A673 (cell line): ENCODE data around the gene ADAMTSL2. TPM values are rescaled to one million over a fixed set of nuclear protein-coding genes. Genes with fewer than 3 reads are reported as not detected.

Source experiments
- BruUV-seq: library from RNA; stranded (reverse); fragments of 400-500 nt; replicated peaks from 2 replicates; lab custom pipeline; 2021; lab: Mats Ljungman, UMichigan
- CTCF ChIA-PET: fragments of 300-600 bp; sonication (Branson Sonifier 250); formaldehyde crosslinking; loops from one replicate; lab custom pipeline; 2022; ENCODE audit warnings: antibody characterized with exemption; lab: Charles Lee
- POLR2A ChIA-PET: fragments of 300-600 bp; sonication (Branson Sonifier 250); formaldehyde crosslinking; loops from one replicate; lab custom pipeline; 2022; ENCODE audit warnings: antibody characterized with exemption; ENCODE audit not compliant: low non-redundant PET; lab: Charles Lee
- DNase-seq: peaks from one replicate; pipeline ENCODE4 v3.0.0-alpha.2; 2015; ENCODE audit warnings: low spot score
- H3K27ac ChIP-seq: fragments of 200-600 bp; sonication (generic); 2 replicates; pipeline ENCODE4 v1.5.1; 2016; ENCODE audit warnings: mixed run types, low read depth, mild to moderate bottlenecking, mixed read lengths, antibody characterized with exemption, low read length; ENCODE audit not compliant: poor library complexity, severe bottlenecking
- H3K27me3 ChIP-seq: fragments of 200-600 bp; sonication (generic); replicated peaks from 2 replicates; pipeline ENCODE4 v1.6.1; 2017; ENCODE audit warnings: mixed run types, low read depth, mild to moderate bottlenecking, mixed read lengths, antibody characterized with exemption, low read length; ENCODE audit not compliant: insufficient read depth, poor library complexity
- H3K36me3 ChIP-seq: fragments of 200-600 bp; sonication (generic); 2 replicates; pipeline ENCODE4 v1.6.1; 2016; ENCODE audit warnings: mixed run types, mild to moderate bottlenecking, mixed read lengths, antibody characterized with exemption, low read length; ENCODE audit not compliant: insufficient read depth, poor library complexity, severe bottlenecking
- H3K4me1 ChIP-seq: fragments of 200-600 bp; sonication (generic); 2 replicates; pipeline ENCODE4 v1.6.1; 2017; ENCODE audit warnings: mixed run types, mild to moderate bottlenecking, mixed read lengths, antibody characterized with exemption, low read length; ENCODE audit not compliant: insufficient read depth, poor library complexity, severe bottlenecking
- H3K4me3 ChIP-seq: fragments of 200-600 bp; sonication (generic); 2 replicates; pipeline ENCODE4 v1.5.1; 2016; ENCODE audit warnings: low read depth, mixed run types, mild to moderate bottlenecking, mixed read lengths, low read length; ENCODE audit not compliant: poor library complexity, severe bottlenecking
- H3K9me3 ChIP-seq: fragments of 200-600 bp; sonication (generic); 2 replicates; pipeline ENCODE4 v1.6.1; 2016; ENCODE audit warnings: mixed run types, low read depth, mild to moderate bottlenecking, mixed read lengths, antibody characterized with exemption, low read length; ENCODE audit not compliant: poor library complexity, severe bottlenecking
- EZH2 ChIP-seq: fragments of 200-600 bp; sonication (generic); IDR thresholded peaks from 2 replicates; pipeline ENCODE4 v1.6.1; 2017; ENCODE audit warnings: borderline replicate concordance, low read depth, mild to moderate bottlenecking, mixed read lengths, antibody characterized with exemption, low read length; ENCODE audit not compliant: poor library complexity, severe bottlenecking
- intact Hi-C: fragments of 100-400 bp; cut with micrococcal nuclease; formaldehyde crosslinking; loops from one replicate; pipeline ENCODE4 v1.10.0; 2022; ENCODE audit not compliant: unreplicated experiment
- total RNA-seq: library from RNA; stranded (reverse); gene quantifications from 2 replicates; pipeline ENCODE4 v1.2.3, GENCODE V29; 2021
- TF ChIP-seq, protein P1 (sequence below): fragments of 300-800, 200-600 bp; sonication (generic); conservative IDR thresholded peaks from 2 replicates; pipeline ENCODE4 v1.5.1; 2017; ENCODE audit warnings: low read depth, mild to moderate bottlenecking, antibody characterized with exemption, low read length, moderate library complexity, mixed read lengths

ADAMTSL2 gene
- total RNA-seq, 1 experiment from 2014 or later = 0.06 TPM

DNA sequence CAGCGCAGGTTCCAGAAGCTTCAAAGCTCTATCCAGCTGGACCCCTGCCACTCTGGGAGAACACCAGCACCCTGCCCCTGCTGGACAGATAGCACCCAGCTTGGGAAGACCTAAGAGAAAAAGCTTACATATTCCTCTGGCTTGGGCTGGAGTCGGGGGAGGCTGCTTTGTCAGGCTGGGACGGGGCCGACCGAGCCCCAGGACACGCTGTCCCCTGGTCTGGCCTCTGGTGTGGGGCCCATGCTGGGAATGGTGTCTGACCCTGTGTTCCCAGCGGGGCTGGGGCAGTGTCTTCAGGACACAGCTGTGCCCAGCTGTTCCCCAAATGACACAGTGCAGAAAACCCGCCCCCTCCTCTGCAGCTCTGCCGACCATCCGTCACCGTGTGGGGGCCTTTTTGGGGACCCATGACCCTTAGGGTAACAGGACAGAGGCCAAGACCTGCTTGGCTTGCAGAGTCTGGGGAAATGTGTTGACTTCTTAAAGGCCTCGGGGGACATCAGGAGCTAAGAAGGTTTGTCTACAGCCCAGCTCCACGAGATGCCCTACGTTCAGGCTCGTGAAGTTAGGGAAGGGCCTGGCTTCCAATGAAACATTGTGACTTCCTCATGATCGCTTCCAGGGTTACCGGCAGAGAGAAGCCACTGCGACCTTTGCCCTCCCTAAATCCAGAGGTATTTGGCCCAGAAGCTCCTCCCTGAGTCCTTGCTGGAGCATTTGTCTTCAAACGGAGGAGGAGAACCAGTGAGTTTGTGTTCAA lies 35.2 kb upstream of the ADAMTSL2 start:
- POLR2A ChIA-PET = no interaction called here
- no peak for DNase-seq
- Histone ChIP-seq H3K27ac (no peak overlapping the region), H3K4me3 (no peak overlapping the region), H3K9me3 (peaks cover 14% of the 10 kb centered on the region), H3K36me3 (no peaks in the 10 kb centered on the region), H3K27me3 (peaks cover 5% of the 10 kb centered on the region), H3K4me1 (no peaks in the 10 kb centered on the region)
- intact Hi-C loops = no loop called here
- TF ChIP-seq, protein P1, sequence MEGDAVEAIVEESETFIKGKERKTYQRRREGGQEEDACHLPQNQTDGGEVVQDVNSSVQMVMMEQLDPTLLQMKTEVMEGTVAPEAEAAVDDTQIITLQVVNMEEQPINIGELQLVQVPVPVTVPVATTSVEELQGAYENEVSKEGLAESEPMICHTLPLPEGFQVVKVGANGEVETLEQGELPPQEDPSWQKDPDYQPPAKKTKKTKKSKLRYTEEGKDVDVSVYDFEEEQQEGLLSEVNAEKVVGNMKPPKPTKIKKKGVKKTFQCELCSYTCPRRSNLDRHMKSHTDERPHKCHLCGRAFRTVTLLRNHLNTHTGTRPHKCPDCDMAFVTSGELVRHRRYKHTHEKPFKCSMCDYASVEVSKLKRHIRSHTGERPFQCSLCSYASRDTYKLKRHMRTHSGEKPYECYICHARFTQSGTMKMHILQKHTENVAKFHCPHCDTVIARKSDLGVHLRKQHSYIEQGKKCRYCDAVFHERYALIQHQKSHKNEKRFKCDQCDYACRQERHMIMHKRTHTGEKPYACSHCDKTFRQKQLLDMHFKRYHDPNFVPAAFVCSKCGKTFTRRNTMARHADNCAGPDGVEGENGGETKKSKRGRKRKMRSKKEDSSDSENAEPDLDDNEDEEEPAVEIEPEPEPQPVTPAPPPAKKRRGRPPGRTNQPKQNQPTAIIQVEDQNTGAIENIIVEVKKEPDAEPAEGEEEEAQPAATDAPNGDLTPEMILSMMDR = no peak
- TF ChIP-seq EZH2 = no peak
- no TSS peak for BruUV-seq
- CTCF ChIA-PET = interaction anchor here (0.6 kb wide), 1 partner anchor 23 kb away, joined by 3 read pairs; no protein-coding TSS in a partner anchor

DNA sequence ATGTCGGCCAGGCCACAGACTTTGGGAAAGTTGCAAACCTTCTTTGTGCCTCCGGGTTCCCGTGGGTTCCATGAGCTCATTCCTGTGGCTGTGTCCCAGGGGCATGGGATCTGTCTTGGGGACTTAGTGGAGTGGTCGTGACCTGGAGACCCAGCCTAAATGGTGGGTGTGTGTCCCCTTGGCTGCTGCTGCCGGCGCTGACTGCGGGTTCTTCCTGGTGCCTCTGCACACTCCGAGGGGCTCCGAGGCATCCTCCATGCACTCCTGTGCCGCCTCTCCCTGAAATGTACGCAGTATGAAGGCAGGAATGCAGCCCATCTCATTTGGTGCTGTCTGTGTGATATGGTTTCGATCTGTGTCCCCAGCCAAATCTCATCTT lies 34.6 kb upstream of the ADAMTSL2 start:
- CTCF ChIA-PET = interaction anchor here (0.6 kb wide), 1 partner anchor 22 kb away, joined by 3 read pairs; no protein-coding TSS in a partner anchor
- intact Hi-C loops = no loop called here
- Histone ChIP-seq H3K27ac (no peak overlapping the region), H3K4me3 (no peak overlapping the region), H3K4me1 (no peaks in the 10 kb centered on the region), H3K36me3 (no peaks in the 10 kb centered on the region), H3K27me3 (peaks cover 5% of the 10 kb centered on the region), H3K9me3 (peaks cover 14% of the 10 kb centered on the region)
- no peak for DNase-seq
- no peak for TF ChIP-seq EZH2
- TF ChIP-seq, protein P1 = no peak
- BruUV-seq = no TSS peak
- POLR2A ChIA-PET = no interaction called here

DNA sequence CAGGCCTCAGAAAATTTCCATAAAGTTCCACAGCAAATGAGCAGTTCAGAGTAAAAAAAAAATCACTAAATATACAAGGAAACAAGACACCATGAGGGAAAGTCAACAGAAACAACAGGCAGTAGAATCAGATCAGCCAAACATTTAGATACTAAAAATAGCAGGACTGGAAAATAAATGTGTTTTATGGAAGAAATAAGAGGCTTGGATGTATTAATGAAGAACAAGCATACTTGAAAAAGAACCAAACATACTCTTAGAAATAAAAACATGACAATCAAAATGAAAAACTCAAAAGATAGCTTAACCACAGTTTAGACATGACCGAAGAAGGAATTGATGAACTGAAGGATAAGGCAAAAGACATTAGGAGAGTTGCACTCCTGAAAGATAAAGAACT lies 32.4 kb upstream of the ADAMTSL2 start:
- Histone ChIP-seq H3K4me1 (no peaks in the 10 kb centered on the region), H3K9me3 (peaks cover 14% of the 10 kb centered on the region), H3K27me3 (peaks cover 5% of the 10 kb centered on the region), H3K4me3 (no peak overlapping the region), H3K27ac (no peak overlapping the region), H3K36me3 (no peaks in the 10 kb centered on the region)
- TF ChIP-seq EZH2 = no peak
- TF ChIP-seq, protein P1 = no peak
- no TSS peak for BruUV-seq
- intact Hi-C loops = no loop called here
- DNase-seq = no peak
- CTCF ChIA-PET = no interaction called here
- POLR2A ChIA-PET = no interaction called here
